SK-N-SH (cell line): ENCODE measurements around the gene KIF9.

Experiments
- CHD2 ChIP-seq: fragments of 150-350 bp; IDR thresholded peaks from 2 replicates; pipeline ENCODE4 v1.6.1; 2018; ENCODE audit warnings: low read length; ENCODE audit not compliant: partially characterized antibody
- CTCF ChIP-seq: fragments of 200-600 bp; sonication (generic); IDR thresholded peaks from 2 replicates; pipeline ENCODE4 v1.6.1; 2017; ENCODE audit warnings: antibody characterized with exemption, mild to moderate bottlenecking, moderate library complexity
- EP300 ChIP-seq, 2 experiments: IDR thresholded peaks; 2 replicates each; pipeline versions ENCODE4 v1.4.0 to v1.6.1; 2012; ENCODE audit warnings: borderline replicate concordance in 1 of 2, low read depth in 1 of 2, low read length in 1 of 2
- RAD21 ChIP-seq: IDR thresholded peaks from 2 replicates; pipeline ENCODE4 v1.6.1; 2012; ENCODE audit warnings: mild to moderate bottlenecking, low read length
- REST ChIP-seq: IDR thresholded peaks from 2 replicates; pipeline ENCODE4 v1.6.1; 2012; ENCODE audit warnings: mild to moderate bottlenecking, low read depth, low read length, moderate library complexity
- TAF1 ChIP-seq: IDR thresholded peaks from 2 replicates; pipeline ENCODE4 v1.6.1; 2012; ENCODE audit warnings: low read depth, mild to moderate bottlenecking, low read length, moderate library complexity, borderline replicate concordance
- TCF12 ChIP-seq: IDR thresholded peaks from 2 replicates; pipeline ENCODE4 v1.4.0; 2012
- TF ChIP-seq, protein P1 (sequence below): IDR thresholded peaks from 2 replicates; pipeline ENCODE4 v1.4.0; 2012; ENCODE audit warnings: low read depth

DNA sequence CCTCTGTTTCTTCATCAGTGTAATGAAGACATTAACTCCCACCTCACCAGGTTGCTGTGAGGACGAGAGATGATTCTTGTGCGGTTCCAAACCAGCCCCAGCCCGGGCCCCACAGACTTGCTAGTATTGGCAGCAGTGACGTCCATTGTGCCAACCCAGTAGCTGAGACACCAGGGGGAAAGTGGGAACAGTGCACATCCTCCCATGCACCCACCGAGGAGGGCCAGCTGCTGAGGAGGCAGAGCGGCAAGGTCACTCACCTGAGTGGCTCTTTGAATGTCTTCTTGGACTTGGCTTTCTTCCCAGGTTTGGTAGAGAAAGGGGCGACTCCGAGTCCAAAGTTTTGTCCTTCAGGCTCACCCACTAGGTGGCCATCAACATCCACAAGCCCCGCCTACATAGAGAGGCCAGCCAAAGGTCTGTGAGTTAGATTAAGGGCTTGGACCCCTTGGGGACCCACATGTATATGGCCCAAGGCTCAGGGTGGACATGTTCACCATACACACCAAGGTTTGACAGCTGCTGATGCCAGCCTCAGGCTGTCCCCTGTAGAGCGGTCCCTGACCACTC lies 38.0 kb downstream of the KIF9 start:
- no peak for TF ChIP-seq CHD2
- TF ChIP-seq, protein P1, sequence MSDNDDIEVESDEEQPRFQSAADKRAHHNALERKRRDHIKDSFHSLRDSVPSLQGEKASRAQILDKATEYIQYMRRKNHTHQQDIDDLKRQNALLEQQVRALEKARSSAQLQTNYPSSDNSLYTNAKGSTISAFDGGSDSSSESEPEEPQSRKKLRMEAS: no peak
- no peak for TF ChIP-seq CTCF
- TF ChIP-seq TAF1: no peak
- TF ChIP-seq RAD21: no peak
- no peak for TF ChIP-seq TCF12
- no peak for TF ChIP-seq REST
- no peak for TF ChIP-seq EP300 (IDR thresholded peaks at IDR 0.05; ENCODE audit: borderline replicate concordance in 1 of 2, low read depth in 1 of 2, low read length in 1 of 2)
